HepG2 (cell line): ENCODE results near the gene IRF3. TPM values are rescaled to one million over a fixed set of nuclear protein-coding genes. Genes with fewer than 3 reads are reported as not detected.
A peak's percentile ranks its signal among the peaks of the same experiment; 100 is the strongest.

Source experiments
- FOXO4 ChIP-seq: sonication (generic); formaldehyde crosslinking; conservative IDR thresholded peaks from 2 replicates; pipeline ENCODE4 v1.8.1; 2023; ENCODE audit warnings: missing genetic modification reagents
- FOXP1 ChIP-seq, 2 experiments: fragments of 450-650 bp in 1 of 2; IDR thresholded peaks; 2 replicates each; pipeline ENCODE4 v1.6.1; 2017 to 2018; ENCODE audit warnings: antibody characterized with exemption in 1 of 2
- FOXP4 ChIP-seq: sonication (generic); formaldehyde crosslinking; IDR thresholded peaks from 2 replicates; pipeline ENCODE4 v1.4.0; 2020; ENCODE audit warnings: missing genetic modification reagents
- HNRNPUL1 ChIP-seq: fragments of 200-400 bp; formaldehyde crosslinking; IDR thresholded peaks from 2 replicates; pipeline ENCODE4 v1.6.1; 2017; ENCODE audit warnings: low read depth, mild to moderate bottlenecking, low read length, moderate library complexity
- KAT2B ChIP-seq: fragments of 150-350 bp; IDR thresholded peaks from 2 replicates; pipeline ENCODE4 v1.6.1; 2014; ENCODE audit warnings: low read depth, low read length, borderline replicate concordance
- KLF15 ChIP-seq: sonication (generic); formaldehyde crosslinking; IDR thresholded peaks from 2 replicates; pipeline ENCODE4 v1.8.1; 2023; ENCODE audit warnings: borderline replicate concordance, mild to moderate bottlenecking, inconsistent platforms, missing genetic modification reagents, mixed read lengths
- NCOR1 ChIP-seq: fragments of 200-600 bp; sonication (generic); IDR thresholded peaks from 2 replicates; pipeline ENCODE4 v1.7.0; 2017; ENCODE audit warnings: antibody characterized with exemption, low read length, borderline replicate concordance
- SMARCE1 ChIP-seq: fragments of 450-650 bp; IDR thresholded peaks from 2 replicates; pipeline ENCODE4 v1.6.1; 2017; ENCODE audit warnings: borderline replicate concordance
- SYNCRIP ChIP-seq: fragments of 200-400 bp; formaldehyde crosslinking; IDR thresholded peaks from 2 replicates; pipeline ENCODE4 v1.6.1; 2018; ENCODE audit warnings: mild to moderate bottlenecking, low read depth, low read length; ENCODE audit not compliant: insufficient read depth
- TERF1 ChIP-seq: sonication (generic); formaldehyde crosslinking; IDR thresholded peaks from 2 replicates; pipeline ENCODE4 v1.8.0; 2022; ENCODE audit warnings: mild to moderate bottlenecking, missing genetic modification reagents, moderate library complexity
- ZBTB20 ChIP-seq: sonication (generic); formaldehyde crosslinking; IDR thresholded peaks from 2 replicates; pipeline ENCODE4 v1.8.1; 2023; ENCODE audit warnings: missing genetic modification reagents, low read depth, mild to moderate bottlenecking, borderline replicate concordance
- ZBTB33 ChIP-seq: sonication (generic); formaldehyde crosslinking; IDR thresholded peaks from 2 replicates; pipeline ENCODE4 v1.4.0; 2020; ENCODE audit warnings: missing genetic modification reagents
- ZNF34 ChIP-seq: sonication (generic); formaldehyde crosslinking; IDR thresholded peaks from 2 replicates; pipeline ENCODE4 v1.4.0; 2020; ENCODE audit warnings: mild to moderate bottlenecking, missing genetic modification reagents, borderline replicate concordance
- ZNF367 ChIP-seq: sonication (generic); formaldehyde crosslinking; IDR thresholded peaks from 2 replicates; pipeline ENCODE4 v1.4.0; 2020; ENCODE audit warnings: missing genetic modification reagents, borderline replicate concordance
- ZNF615 ChIP-seq: sonication (generic); formaldehyde crosslinking; IDR thresholded peaks from 2 replicates; pipeline ENCODE4 v1.5.0; 2020; ENCODE audit warnings: mild to moderate bottlenecking, missing genetic modification reagents, borderline replicate concordance
- ZNF687 ChIP-seq: sonication (generic); formaldehyde crosslinking; IDR thresholded peaks from 2 replicates; pipeline ENCODE4 v1.5.1; 2020; ENCODE audit warnings: mild to moderate bottlenecking, missing genetic modification reagents, moderate library complexity
- ZNF781 ChIP-seq: sonication (generic); formaldehyde crosslinking; IDR thresholded peaks from 2 replicates; pipeline ENCODE4 v1.5.1; 2020; ENCODE audit warnings: borderline replicate concordance, mild to moderate bottlenecking, missing genetic modification reagents; ENCODE audit errors: not compliant biosample characterization
- polyA plus RNA-seq, 8 experiments: library from polyadenylated mRNA; depleted of rRNA in 3 of 8; stranded (reverse) in 7 of 8; unstranded in 1 of 8; fragments of >200 nt; fragmentation: Illumina TruSeq in 4 of 8; extraction: Trizol in 4 of 8; gene quantifications; 2 replicates each; pipeline versions ENCODE4 v1.2.1 to v1.2.3, GENCODE V29; 2011 to 2016; ENCODE audit warnings: low read depth in 4 of 8, missing spikeins in 1 of 8, mixed read lengths in 1 of 8; ENCODE audit not compliant: insufficient read depth in 1 of 8
- total RNA-seq, 5 experiments: library from RNA; depleted of rRNA; stranded (reverse); fragments of >200 nt; fragmentation: Illumina TruSeq; extraction: Trizol; gene quantifications; 2 replicates each; pipeline ENCODE4 v1.2.3, GENCODE V29; 2016; ENCODE audit warnings: low read depth in 1 of 5

Gene IRF3
- total and polyA plus RNA-seq, 2 of the 13 experiments (the other 11 are each of a cell fraction or from before 2014, with no cell fraction given) = 61.9 to 65.5 TPM

- TF ChIP-seq ZNF687 (CRISPR knock-in tag) = peak; percentile 78
- no peak for TF ChIP-seq SYNCRIP
- TF ChIP-seq ZBTB33 (CRISPR knock-in tag) = no peak
- peak; percentile 73; the same call in 1 of the 2 replicates for TF ChIP-seq NCOR1
- TF ChIP-seq ZNF34 (CRISPR knock-in tag) = no peak
- no peak for TF ChIP-seq ZNF367 (CRISPR knock-in tag)
- TF ChIP-seq FOXO4 (CRISPR knock-in tag) = no peak
- no peak for TF ChIP-seq ZBTB20 (CRISPR knock-in tag)
- TF ChIP-seq TERF1 (CRISPR knock-in tag) = no peak
- peak; percentile 28 for TF ChIP-seq ZNF781
- TF ChIP-seq FOXP4 (CRISPR knock-in tag) = peak; percentile 55; the same call in 1 of the 2 replicates
- TF ChIP-seq KAT2B = no peak
- TF ChIP-seq KLF15 (CRISPR knock-in tag) = no peak
- TF ChIP-seq SMARCE1 = no peak
- no peak for TF ChIP-seq ZNF615 (CRISPR knock-in tag)
- no peak for TF ChIP-seq HNRNPUL1
- no peak for TF ChIP-seq FOXP1 (IDR thresholded peaks at IDR 0.05)
- no peak for TF ChIP-seq FOXP1 (CRISPR knock-in tag; IDR thresholded peaks at IDR 0.05)
Observed at GRCh38 chr19:49640113-49640898, 25.4 kb downstream of the IRF3 start, which contains the start of gene RRAS (continued).
